Measurements from ENCODE around the gene HSP90AB1.

Gene HSP90AB1

GRCh38 chr6:44284121-44284520 is 37.2 kb downstream of the HSP90AB1 start:
- no peak for DNase-seq
- Histone ChIP-seq H3K4me3 (ENCODE audit: low read depth, low read length) (no peak overlapping the region), H3K4me1 (no peaks in the 10 kb centered on the region), H3K9me3 (no peaks in the 10 kb centered on the region), H3K36me3 (no peaks in the 10 kb centered on the region), H3K27me3 (no peaks in the 10 kb centered on the region)
- TF ChIP-seq CTCF (IDR thresholded peaks at IDR 0.05; ENCODE audit: low read depth, low read length) = no peak

GRCh38 chr6:44284867-44285266 is 38.0 kb downstream of the HSP90AB1 start:
- Histone ChIP-seq H3K4me1 (no peaks in the 10 kb centered on the region), H3K9me3 (no peaks in the 10 kb centered on the region), H3K36me3 (no peaks in the 10 kb centered on the region), H3K4me3 (ENCODE audit: low read depth, low read length) (no peak overlapping the region), H3K27me3 (no peaks in the 10 kb centered on the region; the same call in 1 of the 2 replicates)
- no peak for TF ChIP-seq CTCF (IDR thresholded peaks at IDR 0.05; ENCODE audit: low read depth, low read length)
- DNase-seq = no peak

GRCh38 chr6:44285552-44286284 is 38.8 kb downstream of the HSP90AB1 start:
- Histone ChIP-seq H3K27me3 (no peaks in the 10 kb centered on the region; the same call in 1 of the 2 replicates), H3K4me3 (ENCODE audit: low read depth, low read length) (no peak overlapping the region), H3K36me3 (no peaks in the 10 kb centered on the region), H3K4me1 (no peaks in the 10 kb centered on the region), H3K9me3 (no peaks in the 10 kb centered on the region)
- TF ChIP-seq CTCF (IDR thresholded peaks at IDR 0.05; ENCODE audit: low read depth, low read length) = no peak
- no peak for DNase-seq

GRCh38 chr6:44286285-44286565 is 39.3 kb downstream of the HSP90AB1 start:
- TF ChIP-seq CTCF (IDR thresholded peaks at IDR 0.05; ENCODE audit: low read depth, low read length) = no peak
- H3K36me3 ChIP-seq = no peaks in the 10 kb centered on the region
- no peaks in the 10 kb centered on the region for H3K9me3 ChIP-seq
- H3K27me3 ChIP-seq = no peaks in the 10 kb centered on the region; the same call in 1 of the 2 replicates
- DNase-seq = no peak
- no peak overlapping the region for H3K4me3 ChIP-seq (ENCODE audit: low read depth, low read length)
- no peaks in the 10 kb centered on the region for H3K4me1 ChIP-seq

- Histone ChIP-seq H3K27me3 (no peaks in the 10 kb centered on the region; the same call in 1 of the 2 replicates), H3K36me3 (no peaks in the 10 kb centered on the region), H3K9me3 (no peaks in the 10 kb centered on the region), H3K4me1 (no peaks in the 10 kb centered on the region), H3K4me3 (ENCODE audit: low read depth, low read length) (no peak overlapping the region)
- DNase-seq = no peak
- TF ChIP-seq CTCF (IDR thresholded peaks at IDR 0.05; ENCODE audit: low read depth, low read length) = no peak
Observed at GRCh38 chr6:44286747-44287146, 39.8 kb downstream of the HSP90AB1 start.

- TF ChIP-seq CTCF (IDR thresholded peaks at IDR 0.05; ENCODE audit: low read depth, low read length) = no peak
- H3K27me3 ChIP-seq = no peaks in the 10 kb centered on the region; the same call in 1 of the 2 replicates
Observed at GRCh38 chr6:44289726-44290260, 42.9 kb downstream of the HSP90AB1 start.

More at GRCh38 chr6:44289726-44290260, 42.9 kb downstream of the HSP90AB1 start:
- Histone ChIP-seq H3K9me3 (no peaks in the 10 kb centered on the region), H3K36me3 (no peaks in the 10 kb centered on the region), H3K4me1 (no peaks in the 10 kb centered on the region), H3K4me3 (ENCODE audit: low read depth, low read length) (no peak overlapping the region)
- DNase-seq = no peak
